Stimulated activated CD8-positive, alpha-beta memory T cell treated with anti-CD3 and anti-CD28 coated beads, Interleukin-12 subunit alpha, Interleukin-12 subunit beta, amount 100 ng/mL, for 24 hours (primary cell): ENCODE data around the gene KIAA1217.

Experiments used
- DNase-seq: peaks from one replicate; pipeline ENCODE4 v3.0.0-alpha.2; 2020; ENCODE audit errors: extremely low read depth

Gene KIAA1217

DNA sequence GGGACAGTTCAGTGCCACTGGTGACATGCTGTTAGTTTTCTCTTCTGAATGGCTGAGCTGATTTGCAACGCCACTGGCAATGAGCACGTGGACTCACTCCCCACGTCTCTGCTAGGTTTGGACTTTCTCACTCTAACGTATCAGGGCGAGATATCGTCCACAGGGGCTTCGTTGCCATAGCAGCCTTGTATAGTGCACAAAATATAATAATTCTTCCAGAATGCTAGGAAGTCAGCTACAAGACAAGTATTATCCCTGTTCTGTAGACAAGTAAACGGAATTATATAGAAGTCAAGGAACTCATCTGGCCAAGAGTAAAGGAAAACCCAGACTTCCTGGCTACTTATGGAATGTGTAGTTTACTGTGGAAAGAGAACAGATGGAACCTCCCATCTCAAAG lies 288.0 kb downstream of the KIAA1217 start:
- DNase-seq, result no peak

- no peak for DNase-seq
These were observed 292.2 kb downstream of the KIAA1217 start for GRCh38 chr10:24501056-24501711.

GRCh38 chr10:24502006-24502405 lies 293.1 kb downstream of the KIAA1217 start:
- no peak for DNase-seq

DNA sequence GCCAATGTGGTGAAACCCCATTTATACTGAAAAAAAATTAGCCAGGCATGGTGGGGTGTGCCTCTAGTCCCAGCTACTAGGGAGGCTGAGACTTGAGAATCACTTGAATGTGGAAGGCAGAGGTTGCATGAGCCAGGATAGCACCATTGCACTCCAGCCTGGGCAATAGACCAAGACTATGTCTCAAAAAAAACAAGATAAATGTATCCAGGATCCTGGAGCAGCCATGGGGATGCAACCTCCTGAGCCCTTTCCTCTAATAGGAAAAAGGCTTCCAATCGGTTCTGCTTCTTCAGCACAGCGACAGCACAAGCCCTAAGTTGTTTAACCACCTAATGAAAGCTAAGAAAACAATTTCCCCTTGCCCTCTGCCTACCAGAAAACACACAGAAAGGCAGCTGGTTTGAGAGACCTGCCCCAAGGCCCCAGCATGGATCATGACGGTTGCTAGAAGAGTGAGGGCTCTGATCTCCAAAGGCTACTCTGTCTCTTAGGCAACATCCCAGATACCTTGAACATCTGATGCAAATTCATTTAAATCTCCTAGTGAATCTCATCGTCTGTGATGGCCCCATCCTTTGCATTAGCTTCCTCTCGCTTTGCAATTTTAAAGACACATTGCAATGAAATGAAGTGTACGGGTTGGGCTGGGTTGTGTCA lies 294.0 kb downstream of the KIAA1217 start:
- no peak for DNase-seq

DNA sequence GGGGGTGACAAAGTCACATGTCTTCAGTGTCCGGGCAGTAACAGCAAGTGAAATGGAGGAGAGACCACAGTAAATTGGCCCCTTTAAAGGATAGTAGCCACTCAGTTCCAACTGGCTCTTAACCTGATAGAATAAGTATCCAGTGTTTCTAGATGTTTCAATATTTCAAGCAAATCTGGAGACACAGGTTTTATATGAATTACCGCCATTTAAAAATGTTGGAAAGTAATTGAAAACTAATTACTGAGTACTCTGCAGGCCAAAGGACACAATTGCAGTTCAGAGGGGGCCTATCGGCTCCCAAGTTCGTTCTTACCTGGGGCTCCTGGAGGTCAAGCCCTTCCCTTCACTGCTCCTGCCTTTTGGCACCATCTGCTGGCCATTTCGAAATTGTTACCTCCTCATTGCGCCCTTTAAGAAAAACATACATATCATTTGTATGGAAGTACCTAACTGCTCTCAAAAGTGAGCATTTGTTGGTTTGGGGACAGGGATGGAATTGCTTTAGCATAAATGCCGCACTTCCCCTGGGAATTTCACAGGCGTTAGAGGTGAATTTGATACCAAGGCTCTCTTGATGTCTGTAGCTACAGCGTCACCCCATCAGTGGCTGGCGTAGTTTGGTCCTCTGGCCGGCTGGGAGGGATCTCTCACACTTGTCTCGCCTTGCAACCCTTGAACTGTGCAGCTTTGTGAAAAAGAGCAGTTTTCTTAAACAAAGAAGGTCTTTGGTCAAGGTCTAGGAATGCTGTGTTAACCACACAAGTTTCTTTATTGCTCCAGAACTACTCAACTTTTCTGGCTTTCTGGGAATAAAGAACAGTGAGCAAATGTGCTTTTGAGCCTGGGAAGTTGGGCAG lies 294.8 kb downstream of the KIAA1217 start:
- no peak for DNase-seq

DNA sequence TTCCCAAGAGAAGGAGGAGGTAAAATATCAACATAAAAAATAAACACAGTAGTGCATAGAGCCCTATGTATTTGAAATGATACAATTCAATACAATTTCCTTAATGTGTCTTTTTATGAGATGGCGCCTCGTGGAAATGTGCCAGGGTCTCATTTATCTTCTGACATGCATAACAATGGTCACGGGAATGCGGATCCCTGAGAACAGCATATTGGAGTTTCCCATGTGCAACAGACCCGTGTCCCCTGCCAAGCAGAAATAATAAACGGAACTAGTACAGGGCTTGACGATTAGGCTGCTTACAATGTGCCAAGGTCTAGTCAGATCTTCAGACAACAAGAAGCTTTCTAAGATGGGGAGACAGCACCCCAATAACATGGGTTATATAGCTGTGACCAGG lies 296.8 kb downstream of the KIAA1217 start:
- no peak for DNase-seq

- DNase-seq, result no peak
These were observed 304.2 kb downstream of the KIAA1217 start for GRCh38 chr10:24513155-24513554.

DNA sequence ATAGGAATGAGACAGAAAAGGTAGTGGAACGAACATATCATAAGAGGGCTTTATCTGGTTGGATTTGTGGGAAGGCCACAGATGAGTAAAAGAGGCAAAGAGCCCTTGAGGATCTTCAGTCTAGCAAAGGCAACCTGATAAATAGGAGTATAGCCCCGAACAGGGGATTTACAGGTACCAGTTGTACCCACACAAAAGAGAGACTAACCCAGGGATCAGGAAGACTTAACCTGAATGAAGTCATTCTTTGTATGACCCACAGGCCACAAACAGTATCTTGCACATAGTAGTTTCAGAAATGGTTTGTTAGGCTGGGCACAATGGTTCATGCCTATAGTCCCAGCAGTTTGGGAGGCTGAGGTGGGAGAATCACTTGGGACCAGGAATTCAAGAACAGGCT lies 306.5 kb downstream of the KIAA1217 start:
- no peak for DNase-seq

- no peak for DNase-seq
These were observed 309.5 kb downstream of the KIAA1217 start for GRCh38 chr10:24518411-24518810.

GRCh38 chr10:24518981-24519597 lies 310.2 kb downstream of the KIAA1217 start:
- no peak for DNase-seq

DNA sequence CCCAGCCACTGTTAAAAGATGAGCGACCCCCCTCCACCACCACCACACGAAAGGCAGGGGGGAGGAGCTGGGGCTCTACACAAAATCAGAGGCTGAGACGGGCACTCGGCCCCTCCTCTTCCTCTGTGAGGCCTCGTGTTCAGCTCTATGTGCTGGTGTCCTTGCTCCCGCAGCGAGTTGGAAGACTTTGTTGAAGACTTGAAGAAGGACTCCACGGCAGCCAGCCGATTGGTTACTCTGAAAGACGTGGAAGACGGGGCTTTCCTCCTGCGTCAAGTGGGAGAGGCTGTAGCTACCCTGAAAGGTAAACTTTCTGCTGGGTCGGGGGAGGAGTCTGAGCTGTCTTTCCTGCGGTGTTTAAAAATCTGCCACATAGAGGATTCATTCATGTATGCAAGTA lies 311.0 kb downstream of the KIAA1217 start:
- no peak for DNase-seq

GRCh38 chr10:24524314-24524713 lies 315.4 kb downstream of the KIAA1217 start:
- no peak for DNase-seq

GRCh38 chr10:24526085-24526649 lies 317.2 kb downstream of the KIAA1217 start:
- DNase-seq, result no peak

DNA sequence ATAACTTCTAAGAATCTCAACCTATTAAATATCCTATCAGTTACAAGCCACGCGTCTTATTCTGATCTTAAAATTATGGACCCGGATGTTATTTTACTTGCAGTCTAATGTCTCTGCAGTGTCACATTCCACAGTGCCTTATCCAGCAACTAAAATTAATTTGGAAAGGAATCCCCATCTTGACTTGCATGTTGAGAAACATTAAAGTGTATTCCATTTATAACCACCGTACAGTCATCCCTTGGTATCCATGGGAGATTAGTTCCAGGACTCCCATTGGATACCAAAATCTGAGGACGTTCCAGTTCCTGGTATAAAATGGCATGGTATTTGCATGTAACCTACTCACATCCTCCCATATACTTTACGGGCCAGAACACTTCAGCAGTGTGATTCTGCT lies 320.0 kb downstream of the KIAA1217 start:
- DNase-seq, result no peak

DNA sequence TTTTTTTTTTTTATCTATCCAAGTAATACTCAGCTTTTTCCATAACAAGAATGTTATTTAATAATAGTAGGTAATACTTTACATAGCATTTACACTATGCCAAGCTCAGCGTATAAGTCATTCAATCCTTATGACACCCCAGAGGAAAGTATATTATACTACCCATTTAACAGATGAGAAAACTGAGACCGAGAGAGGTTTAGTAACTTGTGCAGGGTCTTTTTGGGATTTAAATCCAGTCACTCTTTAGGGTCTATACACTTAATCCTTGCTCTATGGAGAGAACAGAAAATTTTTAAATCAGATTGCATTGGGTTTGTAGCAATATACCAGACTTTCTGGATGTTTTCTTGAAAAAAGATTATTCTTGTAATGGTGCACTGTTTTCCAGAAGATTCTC lies 322.5 kb downstream of the KIAA1217 start:
- no peak for DNase-seq

DNA sequence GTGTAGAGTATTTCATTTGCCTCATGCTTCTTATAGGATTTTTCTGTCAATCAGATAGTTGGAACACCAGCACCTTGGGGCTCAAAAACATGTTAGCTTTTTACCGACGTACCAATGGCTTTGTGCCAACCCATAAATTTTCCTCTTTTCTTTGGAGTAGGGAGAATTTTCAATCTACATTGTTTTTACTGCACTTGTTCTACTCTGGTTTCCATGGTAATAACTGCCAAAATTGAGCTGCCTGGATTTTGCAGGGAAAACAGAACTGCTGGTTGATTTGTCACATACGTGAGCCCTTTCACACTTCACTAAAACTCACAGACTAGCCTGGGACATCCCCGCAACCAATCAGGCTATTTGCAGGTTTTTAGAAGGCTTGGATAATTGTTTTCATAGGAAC lies 325.0 kb downstream of the KIAA1217 start:
- no peak for DNase-seq

DNA sequence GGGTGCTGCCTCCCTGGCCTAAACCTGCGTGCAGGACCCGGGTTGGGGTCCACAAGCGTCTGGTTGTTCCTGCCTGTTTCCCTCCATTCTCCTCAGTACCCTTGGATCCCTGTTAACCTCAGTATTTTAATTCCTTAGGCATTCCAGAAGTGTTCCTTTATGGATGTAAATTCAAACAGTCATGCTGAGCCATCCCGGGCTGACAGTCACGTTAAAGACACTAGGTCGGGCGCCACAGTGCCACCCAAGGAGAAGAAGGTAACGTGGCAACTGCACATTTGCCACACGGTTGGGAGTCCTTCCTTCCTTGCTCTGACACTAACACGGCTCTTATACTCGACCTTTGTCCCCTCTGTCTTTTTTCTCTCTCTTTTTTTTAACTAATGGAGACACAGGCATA lies 327.7 kb downstream of the KIAA1217 start:
- DNase-seq, result no peak

DNA sequence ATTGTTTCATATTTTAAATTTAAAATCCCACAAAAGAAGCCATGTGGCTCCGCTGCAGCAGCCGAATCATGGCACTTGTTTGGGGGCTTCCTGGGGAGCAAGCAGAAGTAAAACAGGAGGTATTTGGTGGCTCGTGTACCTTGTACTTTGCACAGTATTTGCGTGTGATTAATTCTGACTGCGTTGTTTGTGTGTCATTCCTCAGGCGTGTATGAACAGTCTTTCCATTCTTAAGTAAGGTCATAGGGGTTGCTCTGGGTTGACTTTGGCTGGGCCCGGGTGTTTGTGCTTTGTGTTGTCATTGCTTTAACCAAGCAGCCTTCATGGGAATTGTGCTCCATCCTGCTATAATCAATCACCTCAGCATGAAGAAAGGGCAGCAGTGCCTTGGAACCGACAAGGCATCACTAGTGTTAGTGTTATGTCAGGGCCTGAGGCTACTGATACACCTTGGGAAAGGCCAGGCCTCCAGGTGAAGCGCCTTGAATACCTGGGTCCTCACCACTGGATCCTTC lies 332.4 kb downstream of the KIAA1217 start:
- no peak for DNase-seq

DNA sequence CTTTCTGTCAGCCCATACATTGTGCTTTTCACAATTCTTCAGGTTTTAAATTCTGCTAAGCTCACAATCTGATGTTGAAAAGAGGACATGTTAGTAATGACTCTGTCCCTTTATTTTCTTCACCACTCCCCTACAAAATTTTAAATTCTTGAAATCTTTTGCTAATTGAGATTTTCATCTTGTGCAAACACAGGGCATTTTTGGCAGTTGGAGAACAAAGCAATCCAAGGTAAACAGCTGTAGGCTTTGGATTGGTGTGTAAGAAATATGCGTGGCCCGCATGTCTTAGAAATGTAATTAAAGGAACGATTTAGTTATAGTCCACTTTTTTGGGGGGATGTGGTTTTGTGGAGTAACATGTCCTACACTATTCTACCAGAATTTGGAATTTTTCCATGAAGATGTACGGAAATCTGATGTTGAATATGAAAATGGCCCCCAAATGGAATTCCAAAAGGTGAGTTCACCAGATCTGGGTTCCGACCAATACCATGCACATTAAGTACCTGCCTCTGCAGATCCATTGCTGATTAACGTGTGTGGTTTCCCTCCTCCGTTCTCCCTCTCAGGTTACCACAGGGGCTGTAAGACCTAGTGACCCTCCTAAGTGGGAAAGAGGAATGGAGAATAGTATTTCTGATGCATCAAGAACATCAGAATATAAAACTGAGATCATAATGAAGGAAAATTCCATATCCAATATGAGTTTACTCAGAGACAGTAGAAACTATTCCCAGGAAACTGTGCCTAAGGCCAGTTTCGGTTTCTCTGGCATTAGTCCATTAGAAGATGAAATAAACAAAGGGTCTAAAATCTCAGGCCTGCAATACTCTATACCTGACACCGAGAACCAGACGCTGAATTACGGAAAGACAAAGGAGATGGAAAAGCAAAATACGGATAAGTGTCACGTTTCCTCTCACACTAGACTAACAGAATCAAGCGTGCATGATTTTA lies 333.7 kb downstream of the KIAA1217 start:
- DNase-seq, result no peak

DNA sequence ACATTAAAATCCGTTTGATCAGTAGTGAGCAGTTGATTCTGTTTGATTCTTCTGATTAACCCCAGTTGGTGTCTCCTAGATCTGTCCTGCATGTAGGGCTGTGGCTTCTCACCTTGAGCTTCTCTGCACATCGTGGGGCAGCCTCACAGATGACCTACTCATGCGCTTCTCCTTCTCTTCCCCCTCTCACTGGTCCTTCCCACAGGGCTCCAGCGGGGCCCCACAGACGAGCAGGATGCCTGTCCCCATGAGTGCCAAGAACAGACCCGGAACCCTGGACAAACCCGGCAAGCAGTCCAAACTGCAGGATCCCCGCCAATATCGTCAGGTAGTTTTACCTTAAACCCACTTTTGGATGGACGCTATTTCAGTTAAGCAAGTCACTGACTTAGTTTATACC lies 335.8 kb downstream of the KIAA1217 start:
- no peak for DNase-seq

GRCh38 chr10:24545585-24545984 lies 336.6 kb downstream of the KIAA1217 start:
- no peak for DNase-seq
